Dendritic cell treated with granulocyte-macrophage colony-stimulating factor and Interleukin-4, amounts not matched to agents 40 ng/mL and 50 ng/mL, for 4 days (primary cell): Measurements from ENCODE around the gene PTK7.

Source experiments
- H3K27ac Mint-ChIP-seq: one replicate; pipeline ENCODE4 v1.8.0; 2022; ENCODE audit warnings: mild to moderate bottlenecking, mixed read lengths
- H3K27me3 Mint-ChIP-seq: one replicate; pipeline ENCODE4 v1.8.0; 2022; ENCODE audit warnings: mild to moderate bottlenecking, mixed read lengths
- H3K36me3 Mint-ChIP-seq: one replicate; pipeline ENCODE4 v1.8.0; 2022; ENCODE audit warnings: low read depth, mixed read lengths
- H3K4me1 Mint-ChIP-seq: one replicate; pipeline ENCODE4 v1.8.0; 2022; ENCODE audit warnings: low read depth, mixed read lengths
- H3K4me3 Mint-ChIP-seq: one replicate; pipeline ENCODE4 v1.8.0; 2022; ENCODE audit warnings: mild to moderate bottlenecking, moderate library complexity, mixed read lengths
- H3K9me3 Mint-ChIP-seq: one replicate; pipeline ENCODE4 v1.8.0; 2022; ENCODE audit warnings: mixed read lengths
- intact Hi-C: fragments of 100-400 bp; cut with micrococcal nuclease; formaldehyde crosslinking; loops from one replicate; pipeline ENCODE4 v1.15.0; 2022

PTK7 gene

DNA sequence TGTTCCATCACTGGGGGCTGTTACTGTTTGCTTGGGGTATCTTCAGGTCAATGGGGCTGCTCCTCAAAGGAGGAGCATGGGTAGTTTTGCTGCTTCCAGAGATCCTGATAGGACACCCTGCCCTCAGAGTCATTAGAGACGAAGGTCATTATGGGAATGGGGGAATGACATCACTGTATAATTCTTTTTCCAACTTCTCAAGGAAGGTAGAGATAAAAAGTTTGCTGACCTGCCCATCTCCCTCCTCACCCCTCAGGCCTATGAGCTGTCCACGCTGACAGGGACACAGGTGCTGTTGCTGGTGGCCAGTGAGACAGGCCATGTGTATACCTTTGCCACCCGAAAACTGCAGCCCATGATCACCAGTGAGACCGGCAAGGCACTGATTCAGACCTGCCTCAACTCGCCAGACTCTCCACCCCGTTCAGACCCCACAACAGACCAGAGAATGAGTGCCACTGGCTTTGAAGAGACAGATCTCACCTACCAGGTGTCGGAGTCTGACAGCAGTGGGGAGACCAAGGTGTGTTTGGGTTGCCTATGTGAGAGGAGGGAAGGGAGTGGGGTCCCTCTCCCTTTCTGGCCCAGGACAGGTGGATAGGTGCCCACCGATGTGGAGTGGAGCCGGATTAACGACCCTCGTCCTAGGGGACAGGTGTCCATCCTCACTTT lies 97.6 kb downstream of the PTK7 start:
- Mint-ChIP-seq H3K9me3 (no peaks in the 10 kb centered on the region), H3K27me3 (no peaks in the 10 kb centered on the region), H3K4me1 (peaks cover 56% of the 10 kb centered on the region), H3K27ac (peak overlapping the region; percentile 95), H3K4me3 (peak overlapping the region; percentile 95), H3K36me3 (peaks cover 71% of the 10 kb centered on the region)
- intact Hi-C loops, result loop anchor here (1.0 to 5.0 kb wide), 3 partner anchors 9 to 115 kb away; partner anchors contain the start of genes CUL9, DNPH1, KLC4 and MRPL2

- Mint-ChIP-seq H3K4me3 (peak overlapping the region; percentile 79), H3K9me3 (no peaks in the 10 kb centered on the region), H3K4me1 (peaks cover 56% of the 10 kb centered on the region), H3K36me3 (peaks cover 79% of the 10 kb centered on the region), H3K27me3 (no peaks in the 10 kb centered on the region), H3K27ac (peak overlapping the region; percentile 95)
- intact Hi-C loops, result loop anchor here (1.0 to 5.0 kb wide), 3 partner anchors 8 to 116 kb away; partner anchors contain the start of genes CUL9, DNPH1, KLC4 and MRPL2
These were observed 98.4 kb downstream of the PTK7 start for GRCh38 chr6:43174263-43175112.

GRCh38 chr6:43175676-43176422 lies 99.7 kb downstream of the PTK7 start:
- Mint-ChIP-seq H3K9me3 (no peaks in the 10 kb centered on the region), H3K27me3 (no peaks in the 10 kb centered on the region), H3K27ac (peak overlapping the region; percentile 95), H3K4me1 (peaks cover 47% of the 10 kb centered on the region), H3K4me3 (peak overlapping the region; percentile 5), H3K36me3 (peaks cover 81% of the 10 kb centered on the region)
- intact Hi-C loops, result loop anchor here (2.0 kb wide), 1 partner anchor 117 kb away; the partner anchor contains the start of genes KLC4 and MRPL2

DNA sequence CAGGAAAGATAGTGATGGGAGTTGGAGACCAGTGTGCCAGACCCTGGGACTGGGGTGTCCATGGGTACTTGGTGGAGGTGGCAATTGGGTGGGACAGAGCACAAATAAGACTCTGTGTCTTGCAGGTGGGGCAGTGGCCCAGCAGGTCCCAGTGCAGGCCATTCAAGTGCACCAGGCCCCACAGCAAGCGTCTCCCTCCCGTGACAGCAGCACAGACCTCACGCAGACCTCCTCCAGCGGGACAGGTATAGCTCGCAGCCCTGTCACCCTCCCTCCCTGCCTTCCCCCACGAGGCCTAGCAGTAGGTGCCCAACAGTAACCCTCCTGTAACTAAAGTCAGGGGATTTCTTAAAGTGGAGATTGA lies 100.3 kb downstream of the PTK7 start:
- Mint-ChIP-seq H3K4me3 (no peak overlapping the region), H3K4me1 (peaks cover 52% of the 10 kb centered on the region), H3K27me3 (no peaks in the 10 kb centered on the region), H3K9me3 (no peaks in the 10 kb centered on the region), H3K36me3 (peaks cover 76% of the 10 kb centered on the region), H3K27ac (peak overlapping the region; percentile 95)
- intact Hi-C loops, result no loop called here

- Mint-ChIP-seq H3K36me3 (peaks cover 73% of the 10 kb centered on the region), H3K27ac (no peak overlapping the region), H3K27me3 (no peaks in the 10 kb centered on the region), H3K9me3 (no peaks in the 10 kb centered on the region), H3K4me3 (no peak overlapping the region), H3K4me1 (peaks cover 56% of the 10 kb centered on the region)
- intact Hi-C loops, result no loop called here
These were observed 102.0 kb downstream of the PTK7 start for GRCh38 chr6:43178150-43178549.

GRCh38 chr6:43178951-43179830 lies 103.1 kb downstream of the PTK7 start:
- Mint-ChIP-seq H3K27me3 (no peaks in the 10 kb centered on the region), H3K9me3 (no peaks in the 10 kb centered on the region), H3K4me1 (peaks cover 56% of the 10 kb centered on the region), H3K27ac (peak overlapping the region; percentile 21), H3K4me3 (no peak overlapping the region), H3K36me3 (peaks cover 71% of the 10 kb centered on the region)
- intact Hi-C loops, result no loop called here

DNA sequence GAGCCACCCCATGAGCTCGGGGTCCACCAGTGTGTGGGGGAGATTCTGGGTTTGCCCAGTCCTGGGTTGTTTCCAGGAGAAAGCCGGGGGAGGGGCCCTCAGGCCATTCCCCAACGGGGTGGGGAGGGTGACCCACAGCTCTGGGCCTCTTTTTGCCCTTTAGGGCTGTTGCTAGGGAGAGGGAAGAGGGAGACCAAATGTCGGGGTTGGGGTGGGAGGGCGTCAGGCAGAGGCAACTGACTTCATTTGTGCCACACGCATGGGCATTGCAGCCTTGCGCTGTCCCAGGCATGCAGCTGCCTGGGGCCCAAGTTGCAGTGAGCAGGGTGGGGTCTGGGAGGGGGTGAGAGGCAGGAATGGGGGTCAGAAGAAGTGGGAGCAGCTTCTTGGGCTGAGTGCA lies 103.9 kb downstream of the PTK7 start:
- Mint-ChIP-seq H3K36me3 (peaks cover 75% of the 10 kb centered on the region), H3K4me1 (peaks cover 59% of the 10 kb centered on the region), H3K4me3 (no peak overlapping the region), H3K27me3 (no peaks in the 10 kb centered on the region), H3K27ac (peak overlapping the region; percentile 21), H3K9me3 (no peaks in the 10 kb centered on the region)
- intact Hi-C loops, result no loop called here

DNA sequence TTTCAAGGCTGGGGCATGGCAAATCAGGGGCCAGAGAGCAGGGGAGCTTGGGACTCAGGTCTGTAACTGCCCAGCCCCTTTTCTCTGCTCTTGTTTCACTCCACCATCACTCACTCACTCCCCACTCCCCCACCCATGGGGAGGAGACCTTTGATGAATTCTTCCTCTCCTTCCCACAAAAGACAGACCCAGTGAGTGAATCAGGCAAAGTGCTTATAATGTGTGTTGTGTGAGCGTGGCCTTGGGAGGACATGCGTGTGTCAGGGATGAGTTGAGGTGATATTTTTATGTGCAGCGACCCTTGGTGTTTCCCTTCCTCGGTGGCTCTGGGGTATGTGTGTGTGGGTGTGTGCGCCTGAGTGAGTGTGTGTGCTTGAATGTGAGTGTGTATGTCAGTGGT lies 104.9 kb downstream of the PTK7 start:
- H3K4me3 Mint-ChIP-seq, result no peak overlapping the region
- H3K9me3 Mint-ChIP-seq, result no peaks in the 10 kb centered on the region
- H3K27ac Mint-ChIP-seq, result peak overlapping the region; percentile 58

DNA sequence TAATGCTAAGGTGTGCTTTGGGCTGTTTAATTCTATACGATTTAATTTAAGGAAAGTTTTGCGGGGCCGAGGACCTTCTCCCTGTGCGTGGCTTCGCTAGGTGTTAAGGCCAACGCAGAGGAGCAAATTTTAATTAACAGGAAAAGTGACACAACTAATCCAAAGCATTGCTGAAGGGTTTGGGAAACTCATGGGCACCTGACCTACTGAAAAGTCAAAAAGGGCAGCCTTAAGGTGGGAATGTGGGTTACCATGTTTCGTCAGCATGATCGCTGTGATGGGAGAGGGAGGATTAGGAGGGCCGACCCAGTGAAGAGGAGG lies 105.5 kb downstream of the PTK7 start:
- H3K4me1 Mint-ChIP-seq, result peaks cover 44% of the 10 kb centered on the region
- intact Hi-C loops, result no loop called here
- peak overlapping the region; percentile 99 for H3K4me3 Mint-ChIP-seq
- no peaks in the 10 kb centered on the region for H3K27me3 Mint-ChIP-seq
- no peaks in the 10 kb centered on the region for H3K9me3 Mint-ChIP-seq
- peak overlapping the region; percentile 58 for H3K27ac Mint-ChIP-seq
- peaks cover 75% of the 10 kb centered on the region for H3K36me3 Mint-ChIP-seq

More for the DNA sequence above, 104.9 kb downstream of the PTK7 start:
- intact Hi-C loops, result no loop called here
- Mint-ChIP-seq H3K27me3 (no peaks in the 10 kb centered on the region), H3K4me1 (peaks cover 50% of the 10 kb centered on the region), H3K36me3 (peaks cover 75% of the 10 kb centered on the region)

DNA sequence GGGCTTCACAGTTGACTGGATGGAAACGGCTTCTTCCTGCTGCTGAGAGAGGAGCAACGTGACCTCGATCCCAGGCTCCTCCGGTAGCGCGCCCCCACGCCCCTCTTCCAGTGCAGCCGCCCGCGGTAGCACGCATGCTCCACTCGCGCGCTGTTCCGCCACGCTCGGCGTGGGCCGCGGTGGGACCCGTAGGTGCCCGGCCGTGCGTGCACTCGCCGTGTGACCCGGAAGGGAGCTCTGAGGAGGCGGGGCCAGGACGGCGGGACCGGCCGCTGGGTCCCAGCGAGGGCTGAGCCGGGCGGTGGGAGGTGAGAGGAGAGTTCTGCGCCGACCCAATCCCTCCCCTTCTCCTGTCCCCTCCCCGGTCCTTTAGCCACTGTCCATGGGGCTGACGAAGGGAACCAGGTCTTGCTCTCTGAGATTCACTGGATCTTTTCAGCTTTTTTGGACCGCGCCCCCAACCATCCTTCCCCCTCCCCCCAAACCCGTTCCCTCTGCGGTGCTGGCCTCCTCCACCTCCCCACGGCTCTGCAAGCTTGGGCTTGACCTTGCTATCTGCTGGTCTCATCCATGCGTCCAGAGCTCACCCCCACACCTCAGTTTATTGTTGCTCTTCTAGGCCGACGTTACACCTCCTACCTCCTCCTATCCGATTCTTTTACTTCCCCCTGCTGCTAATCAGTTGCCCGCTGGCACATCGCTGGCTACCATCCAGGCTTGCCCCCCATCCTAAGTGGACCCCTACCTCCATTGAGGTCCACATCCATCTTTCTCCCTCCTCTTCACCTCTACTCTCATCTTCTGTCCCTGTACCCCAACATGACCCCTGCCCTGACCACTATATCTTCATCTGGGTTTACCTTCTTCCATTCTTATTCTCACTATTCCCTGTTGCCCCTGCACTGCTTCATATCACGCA lies 106.1 kb downstream of the PTK7 start, which contains the start of gene CUL9:
TSS of gene CUL9 (plus strand) at position 255 of the 919 bp plus-strand sequence. CDS start 2,115 bp downstream, outside the sequence.
- Mint-ChIP-seq H3K9me3 (no peaks in the 10 kb centered on the region), H3K27ac (peak within 1 kb of the TSS; percentile 58), H3K4me3 (peak within 1 kb of the TSS; percentile 99), H3K27me3 (no peaks in the 10 kb centered on the region), H3K36me3 (peaks cover 76% of the 10 kb centered on the region), H3K4me1 (peaks cover 44% of the 10 kb centered on the region)
- intact Hi-C loops, result loop anchor here (1.0 to 2.0 kb wide), 2 partner anchors 8 to 47 kb away; partner anchors contain the start of gene DNPH1

GRCh38 chr6:43183441-43183840 lies 107.3 kb downstream of the PTK7 start:
- Mint-ChIP-seq H3K27ac (peak overlapping the region; percentile 58), H3K4me3 (peak overlapping the region; percentile 99), H3K4me1 (peaks cover 40% of the 10 kb centered on the region), H3K36me3 (peaks cover 76% of the 10 kb centered on the region), H3K9me3 (no peaks in the 10 kb centered on the region), H3K27me3 (no peaks in the 10 kb centered on the region)
- intact Hi-C loops, result loop anchor here (2.0 kb wide), 1 partner anchor 45 kb away; the partner anchor contains the start of gene DNPH1

DNA sequence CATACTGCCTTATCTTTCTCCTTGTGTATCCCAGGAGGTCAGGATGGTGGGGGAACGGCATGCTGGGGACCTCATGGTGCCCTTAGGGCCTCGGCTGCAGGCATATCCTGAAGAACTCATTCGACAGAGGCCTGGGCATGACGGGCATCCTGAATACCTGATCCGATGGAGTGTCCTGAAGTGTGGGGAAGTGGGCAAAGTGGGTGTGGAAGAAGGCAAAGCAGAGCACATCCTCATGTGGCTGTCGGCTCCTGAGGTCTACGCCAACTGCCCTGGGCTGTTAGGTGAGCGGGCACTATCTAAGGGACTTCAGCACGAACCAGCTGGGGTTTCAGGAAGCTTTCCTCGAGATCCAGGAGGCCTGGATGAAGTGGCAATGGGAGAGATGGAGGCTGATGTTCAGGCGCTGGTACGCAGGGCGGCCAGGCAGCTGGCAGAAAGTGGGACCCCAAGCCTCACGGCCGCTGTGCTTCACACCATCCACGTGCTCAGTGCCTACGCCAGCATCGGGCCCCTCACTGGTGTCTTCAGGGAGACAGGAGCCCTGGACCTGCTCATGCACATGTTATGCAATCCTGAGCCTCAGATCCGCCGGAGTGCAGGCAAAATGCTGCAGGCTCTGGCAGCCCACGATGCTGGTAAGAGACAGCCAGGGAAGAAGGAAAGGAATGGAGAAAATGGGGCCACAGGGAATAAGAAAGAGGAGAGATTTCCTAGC lies 108.3 kb downstream of the PTK7 start:
- no peaks in the 10 kb centered on the region for H3K9me3 Mint-ChIP-seq
- H3K4me3 Mint-ChIP-seq, result no peak overlapping the region
- H3K4me1 Mint-ChIP-seq, result peaks cover 39% of the 10 kb centered on the region
- intact Hi-C loops, result no loop called here
- no peak overlapping the region for H3K27ac Mint-ChIP-seq
- H3K36me3 Mint-ChIP-seq, result peaks cover 76% of the 10 kb centered on the region
- H3K27me3 Mint-ChIP-seq, result no peaks in the 10 kb centered on the region
